Right kidney (tissue), 1 donor: ENCODE data around the gene DIAPH2.

Experiments
- DNase-seq: peaks from one replicate; pipeline ENCODE4 v3.0.0-alpha.2; 2016

DIAPH2 gene

GRCh38 chrX:97594646-97595224, 910.1 kb downstream of the DIAPH2 start:
- no peak for DNase-seq

DNA sequence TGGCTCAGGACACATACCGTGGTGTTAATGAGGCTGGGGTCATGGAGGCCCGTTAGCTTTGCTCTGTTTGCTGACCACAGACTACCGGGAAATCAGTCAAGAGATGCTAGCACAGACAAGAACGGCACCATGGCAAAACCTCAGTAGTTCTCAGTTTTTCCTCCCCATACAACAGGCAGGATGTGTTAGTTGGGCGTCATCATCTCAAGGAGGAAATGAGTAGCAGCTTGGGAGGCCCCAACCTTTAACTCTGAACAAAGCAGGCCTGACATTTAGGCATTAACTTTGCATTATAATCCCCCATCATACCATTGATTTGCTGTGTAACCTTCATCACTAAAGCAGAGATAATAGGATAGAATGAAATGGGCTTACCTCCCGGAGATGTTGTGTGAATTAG, 913.3 kb downstream of the DIAPH2 start:
- no peak for DNase-seq

GRCh38 chrX:97602465-97603258, 918.0 kb downstream of the DIAPH2 start:
- DNase-seq, result no peak

- no peak for DNase-seq
Observed at GRCh38 chrX:97605271-97605670, 920.6 kb downstream of the DIAPH2 start.

- DNase-seq, result no peak
Observed at GRCh38 chrX:97609357-97609756, 924.7 kb downstream of the DIAPH2 start.

DNA sequence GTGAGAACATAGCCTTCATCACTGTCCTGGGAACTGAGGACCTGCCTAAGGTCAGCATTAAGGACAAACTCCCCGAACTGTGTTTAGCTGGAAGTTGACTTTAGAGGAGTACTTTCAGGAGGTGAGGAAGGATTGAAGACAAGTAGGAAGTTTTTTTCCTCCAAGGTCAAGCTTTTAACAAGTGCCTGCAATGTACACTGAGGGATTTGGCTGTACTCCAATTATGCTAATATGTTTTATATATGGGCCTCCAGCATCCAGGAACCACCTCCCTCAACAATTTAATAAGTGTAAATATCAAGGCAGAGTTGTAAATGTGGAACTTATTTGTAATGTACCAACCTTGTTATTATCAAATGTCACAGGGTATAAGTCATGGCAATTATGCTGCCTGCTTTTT, 925.3 kb downstream of the DIAPH2 start:
- DNase-seq, result no peak

DNA sequence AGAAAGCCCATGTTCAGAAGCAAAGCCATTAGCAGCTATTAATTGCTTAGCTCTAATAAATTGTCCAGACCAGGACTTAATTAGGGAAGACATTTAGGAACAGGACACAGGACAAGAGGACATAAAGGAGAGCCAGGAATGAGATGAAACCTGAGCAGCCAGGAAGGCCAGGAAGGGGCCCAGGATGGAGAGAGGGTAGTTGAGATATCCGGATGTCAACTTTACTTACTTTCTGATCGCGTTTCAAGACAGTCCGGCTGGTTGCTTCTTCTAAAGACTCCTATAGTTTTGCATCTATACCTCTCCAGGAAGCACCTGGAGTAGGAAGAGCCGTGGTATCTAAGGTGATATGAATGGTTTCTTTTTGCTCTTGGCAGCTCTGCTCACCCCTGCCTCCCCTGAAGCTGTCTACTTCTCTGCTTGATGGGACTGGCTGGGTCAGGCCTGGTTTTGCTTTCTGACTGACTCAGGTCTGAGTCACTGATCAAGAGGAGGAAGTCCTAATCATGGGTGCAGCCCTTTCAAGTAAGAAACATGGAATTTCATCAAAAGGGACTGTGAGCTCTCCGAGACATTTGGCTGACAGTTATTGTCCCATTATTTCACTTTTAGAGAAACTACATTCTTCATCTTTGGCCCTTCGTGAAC, 932.4 kb downstream of the DIAPH2 start:
- no peak for DNase-seq

DNA sequence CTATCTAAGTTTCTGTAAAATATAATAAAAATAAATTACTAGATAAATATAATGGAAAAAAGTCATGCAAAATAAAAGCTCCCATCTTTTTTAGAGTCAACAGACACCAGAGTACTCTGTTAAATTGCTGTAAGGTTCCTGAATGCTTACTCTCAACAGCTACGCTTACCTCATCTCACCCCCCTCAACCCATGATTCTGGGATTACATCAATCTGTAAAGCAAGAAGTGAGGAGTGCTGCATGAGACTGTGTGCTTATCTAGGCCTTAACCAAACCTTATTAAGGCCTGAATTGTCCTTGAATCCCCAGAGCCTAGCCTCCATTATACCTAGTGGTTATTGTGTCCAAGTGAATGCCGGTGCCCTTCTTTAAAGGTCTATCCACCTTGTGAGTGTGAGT, 934.9 kb downstream of the DIAPH2 start:
- no peak for DNase-seq

DNA sequence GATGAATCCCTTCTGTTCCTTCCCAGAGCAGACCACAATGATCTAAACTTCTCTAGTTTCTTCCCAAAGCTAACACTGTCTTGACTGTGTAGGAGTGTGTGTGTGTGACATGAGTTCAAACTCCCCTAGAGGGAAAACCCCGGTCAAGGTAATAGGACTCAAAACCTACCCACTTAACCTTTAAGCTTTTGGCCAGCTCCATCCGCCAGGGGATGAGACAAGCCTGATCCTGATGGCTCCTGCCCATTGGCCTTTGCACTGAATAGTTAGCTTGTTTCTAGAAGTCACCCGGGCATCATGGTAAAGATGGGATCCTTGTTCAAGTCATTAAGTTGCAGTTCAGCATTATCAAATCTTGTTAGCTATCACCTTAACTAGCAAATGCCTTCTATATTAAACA, 937.5 kb downstream of the DIAPH2 start:
- no peak for DNase-seq

GRCh38 chrX:97628326-97628725, 943.7 kb downstream of the DIAPH2 start:
- no peak for DNase-seq

DNA sequence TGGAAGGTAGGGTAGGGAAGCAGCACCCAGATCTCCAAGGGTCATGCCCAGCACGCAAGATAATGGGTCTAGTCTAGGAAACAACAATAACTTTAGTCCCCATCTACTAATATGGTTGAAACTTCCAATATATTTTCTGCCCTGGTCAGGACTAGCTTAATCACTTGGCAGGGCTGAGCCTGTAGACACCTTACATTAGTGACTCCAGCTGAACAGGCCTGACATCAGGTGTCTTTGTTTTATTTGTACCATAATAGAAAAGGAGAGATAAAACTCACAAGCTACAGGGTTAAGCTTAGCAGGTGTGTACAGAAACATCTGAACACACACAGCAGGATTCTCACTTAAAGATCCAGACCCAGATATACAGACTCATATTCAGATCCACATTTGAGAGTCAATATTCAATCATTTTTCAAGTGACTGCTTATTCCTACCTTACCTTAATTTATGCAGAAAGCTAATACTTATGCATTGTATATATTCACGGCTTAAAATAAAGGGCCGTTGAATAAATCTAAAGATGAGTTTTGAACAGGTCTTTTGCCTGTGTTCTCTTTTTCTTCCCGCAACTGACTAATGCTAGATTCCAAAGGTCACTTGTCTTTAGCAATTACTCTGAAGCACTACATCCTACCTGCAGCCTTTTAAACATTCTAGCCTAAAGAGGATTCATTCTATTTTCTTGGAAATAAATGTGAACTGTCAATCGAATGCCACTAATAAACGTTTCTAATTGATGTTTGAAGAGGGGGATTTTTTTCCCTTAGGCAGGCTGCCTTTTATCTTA, 944.4 kb downstream of the DIAPH2 start:
- no peak for DNase-seq

DNA sequence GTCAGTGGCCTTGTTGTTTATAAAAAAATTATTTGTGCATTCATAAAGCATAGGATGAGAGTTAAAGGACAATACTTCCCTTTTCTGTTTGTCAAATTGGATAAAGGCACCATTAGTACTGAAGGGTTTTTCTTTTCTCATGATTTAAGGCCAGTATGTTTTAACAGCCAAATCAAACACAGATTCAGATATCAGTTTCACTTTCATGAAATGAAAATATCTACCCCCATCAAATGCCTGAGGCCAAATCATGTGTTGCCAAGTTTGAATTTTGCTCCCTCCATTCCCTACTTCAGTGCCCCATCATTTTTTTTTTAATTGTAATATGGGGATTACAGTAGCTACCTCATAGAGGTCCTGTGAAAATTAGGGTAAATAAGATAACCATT, 944.9 kb downstream of the DIAPH2 start:
- no peak for DNase-seq

GRCh38 chrX:97633798-97634197, 949.2 kb downstream of the DIAPH2 start:
- DNase-seq, result no peak

- DNase-seq, result no peak
Observed at GRCh38 chrX:97636473-97637140, 952.0 kb downstream of the DIAPH2 start.

DNA sequence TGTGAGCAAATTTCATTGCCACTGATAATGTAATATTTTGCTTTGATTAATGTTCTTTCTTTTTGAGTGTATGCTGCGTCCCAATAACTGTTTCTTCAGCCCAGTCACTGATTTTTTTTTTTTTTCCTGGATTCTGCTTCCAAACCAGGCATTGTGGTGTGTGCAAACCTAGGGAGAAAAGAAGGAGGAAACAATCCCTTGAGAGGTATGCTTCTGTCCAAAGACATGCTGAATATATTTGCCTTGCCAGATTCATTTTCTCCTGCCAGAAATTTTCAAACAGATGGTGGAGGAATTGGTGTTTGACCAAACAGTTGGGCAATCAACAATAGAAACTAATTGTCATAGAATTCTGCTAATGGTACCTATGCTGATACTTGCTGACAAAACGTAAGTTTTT, 952.6 kb downstream of the DIAPH2 start:
- DNase-seq, result no peak

DNA sequence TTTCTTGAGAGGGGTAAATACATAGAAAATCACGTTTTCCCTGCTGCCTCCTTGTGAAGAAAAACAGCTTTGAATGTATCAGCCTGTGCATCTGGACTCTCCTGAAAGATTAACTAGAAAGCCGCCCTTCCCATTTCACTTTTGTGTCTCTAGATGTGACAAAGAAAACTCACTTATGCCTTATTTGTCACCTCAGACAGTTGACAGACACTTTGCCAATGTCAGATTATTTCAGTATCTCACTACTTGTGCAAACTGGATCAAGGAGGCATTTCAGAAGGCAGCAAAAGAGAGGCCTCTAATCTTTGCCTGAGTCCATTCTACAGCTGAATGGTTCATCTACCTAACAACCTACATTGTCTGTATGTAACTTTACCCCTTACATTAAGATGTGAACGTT, 954.0 kb downstream of the DIAPH2 start:
- DNase-seq, result no peak

GRCh38 chrX:97639526-97639925, 954.9 kb downstream of the DIAPH2 start:
- peak; percentile 1 for DNase-seq
